ENCODE data around the gene LMO7.

- no peak for TF ChIP-seq CTCF (IDR thresholded peaks at IDR 0.05)
- TF ChIP-seq POLR2A (IDR thresholded peaks at IDR 0.05): no peak
These were observed 28.7 kb upstream of the LMO7 start for GRCh38 chr13:75607447-75607846.
